Measurements from ENCODE around the gene ARHGAP6.
"Not testable (repeated sequence)": the region's sequence is repeated elsewhere in the genome, so short reads cannot be mapped to it uniquely, and the experiment has no call there.

The ARHGAP6 gene

DNA sequence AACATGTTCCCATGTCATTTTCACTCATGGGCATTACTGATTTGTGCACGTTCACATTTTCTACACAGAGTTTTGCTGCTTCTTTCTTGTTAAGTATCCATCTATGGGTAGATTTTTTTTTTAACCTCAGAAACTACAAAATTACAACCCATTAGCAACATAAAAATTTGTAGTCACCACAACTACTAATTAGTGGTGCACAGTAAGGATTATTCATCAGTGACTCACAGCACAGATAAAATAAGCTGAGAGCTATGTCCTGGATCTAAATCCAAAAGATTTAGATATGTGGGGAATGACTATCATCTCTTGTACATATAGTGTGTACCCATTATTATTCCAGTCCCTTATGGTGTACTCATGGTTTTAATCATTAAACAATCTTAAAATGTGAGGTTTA is 392.2 kb downstream of the ARHGAP6 start:
- DNase-seq, result no peak

- no peak for DNase-seq
Measured at GRCh38 chrX:11272863-11273262, 392.9 kb downstream of the ARHGAP6 start.

GRCh38 chrX:11272290-11272689 is 393.4 kb downstream of the ARHGAP6 start:
- no peak for DNase-seq

- no peak for DNase-seq
Measured at GRCh38 chrX:11269996-11270395, 395.7 kb downstream of the ARHGAP6 start.

DNA sequence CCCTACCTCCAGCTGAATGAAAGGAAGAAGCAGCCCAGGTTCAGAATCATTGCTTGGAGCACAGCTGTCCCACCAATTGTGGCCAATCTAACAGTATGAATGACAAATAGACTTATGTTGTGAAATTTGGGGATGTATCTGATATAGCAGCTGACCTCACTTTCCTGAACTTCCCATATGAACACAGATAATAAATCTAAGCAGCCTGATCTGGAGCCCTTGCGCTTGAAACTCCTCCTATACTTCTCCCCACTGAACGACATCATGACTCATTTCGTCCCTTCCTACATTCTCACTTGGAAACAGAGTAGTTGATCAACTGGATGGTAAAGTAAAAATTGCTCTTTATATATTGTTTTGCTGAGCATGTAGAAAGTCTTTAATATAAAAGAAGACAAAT is 396.7 kb downstream of the ARHGAP6 start:
- no peak for DNase-seq

GRCh38 chrX:11267425-11267824 is 398.3 kb downstream of the ARHGAP6 start:
- no peak for DNase-seq

GRCh38 chrX:11266573-11267003 is 399.1 kb downstream of the ARHGAP6 start:
- DNase-seq, result no peak

DNA sequence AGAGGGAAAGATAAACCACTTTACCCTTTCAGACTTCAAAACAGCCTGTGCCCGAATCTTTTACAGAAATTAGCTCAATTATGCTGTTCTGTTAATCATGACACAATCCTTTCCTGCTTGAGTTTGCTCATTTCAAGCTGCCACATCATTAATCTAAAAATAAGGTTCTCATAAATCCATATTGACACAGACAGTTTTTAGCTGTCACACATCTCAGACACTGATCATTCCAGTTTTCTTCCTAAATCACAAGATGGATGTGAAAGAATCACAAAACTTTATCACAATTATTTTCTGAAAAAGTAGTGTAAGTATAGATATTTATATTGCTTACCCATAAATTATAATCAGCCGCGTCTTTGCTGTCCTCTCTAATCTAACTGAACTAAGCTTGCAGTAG is 400.4 kb downstream of the ARHGAP6 start:
- no peak for DNase-seq

GRCh38 chrX:11264925-11265324 is 400.8 kb downstream of the ARHGAP6 start:
- DNase-seq, result no peak

DNA sequence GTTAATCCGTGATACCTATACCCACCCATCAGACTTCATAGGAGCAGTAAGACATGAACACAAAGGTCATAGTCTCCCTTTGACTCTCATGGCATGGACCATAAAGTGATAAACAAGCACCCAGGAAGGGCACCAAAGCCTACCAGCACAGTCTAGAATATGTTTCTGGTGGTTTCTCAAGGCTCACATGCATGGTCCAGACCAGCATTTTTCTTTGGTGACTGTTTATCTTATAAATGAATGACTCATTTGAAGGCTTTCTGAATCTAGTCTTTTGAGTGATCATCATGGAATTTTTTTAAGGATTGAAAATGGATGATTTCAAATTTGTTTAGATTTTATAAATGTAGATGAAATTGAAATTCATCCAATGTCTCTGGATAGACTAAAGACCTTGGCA is 404.5 kb downstream of the ARHGAP6 start:
- no peak for DNase-seq

GRCh38 chrX:11259437-11259836 is 406.3 kb downstream of the ARHGAP6 start:
- DNase-seq, result no peak

DNA sequence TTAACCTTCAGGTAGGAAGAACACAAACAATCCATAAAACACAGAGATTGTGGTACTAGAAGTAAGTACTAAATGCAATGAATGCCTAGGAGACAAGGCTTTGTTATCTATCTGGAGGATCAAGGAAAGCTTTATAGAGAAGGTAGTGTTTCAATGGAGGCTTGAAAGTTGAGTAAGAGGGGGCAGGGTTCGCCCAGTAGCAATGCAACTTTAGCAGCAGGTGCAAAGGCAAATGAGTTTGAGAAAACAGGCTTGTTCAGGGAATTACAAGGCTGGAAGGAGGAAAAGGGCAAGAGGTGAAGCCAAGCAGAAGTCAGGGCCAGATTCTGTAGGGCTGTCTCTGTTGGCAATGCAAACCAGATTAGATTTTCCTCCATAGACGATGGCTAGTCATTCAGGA is 408.0 kb downstream of the ARHGAP6 start:
- no peak for DNase-seq

- DNase-seq, result no peak
Measured at GRCh38 chrX:11257290-11257689, 408.4 kb downstream of the ARHGAP6 start.

- no peak for DNase-seq
Measured at GRCh38 chrX:11254417-11255109, 411.2 kb downstream of the ARHGAP6 start.

GRCh38 chrX:11244636-11245035 is 421.1 kb downstream of the ARHGAP6 start:
- no peak for DNase-seq

- no peak for DNase-seq
Measured at GRCh38 chrX:11242704-11243103, 423.0 kb downstream of the ARHGAP6 start.

DNA sequence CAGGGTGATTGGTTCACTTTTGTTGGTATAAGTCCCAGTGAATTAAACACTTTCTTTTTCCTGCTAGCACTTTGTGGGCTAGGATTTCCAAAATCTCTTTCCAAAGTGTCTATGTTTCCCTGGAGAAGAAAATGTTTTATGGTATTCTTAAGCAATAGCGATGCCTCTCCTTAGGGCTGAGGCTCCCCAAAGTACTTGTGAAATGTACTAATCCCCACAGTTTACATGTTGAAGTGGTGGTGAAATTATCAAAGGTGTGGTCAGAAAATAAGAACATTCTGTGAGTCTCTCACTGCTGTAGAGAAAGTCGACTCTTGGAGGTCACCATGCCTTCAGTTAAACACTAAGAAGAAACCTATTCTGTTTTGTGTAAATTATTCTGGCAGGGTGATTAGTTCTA is 424.0 kb downstream of the ARHGAP6 start:
- no peak for DNase-seq

- no peak for DNase-seq
Measured at GRCh38 chrX:11239230-11239629, 426.5 kb downstream of the ARHGAP6 start.

DNA sequence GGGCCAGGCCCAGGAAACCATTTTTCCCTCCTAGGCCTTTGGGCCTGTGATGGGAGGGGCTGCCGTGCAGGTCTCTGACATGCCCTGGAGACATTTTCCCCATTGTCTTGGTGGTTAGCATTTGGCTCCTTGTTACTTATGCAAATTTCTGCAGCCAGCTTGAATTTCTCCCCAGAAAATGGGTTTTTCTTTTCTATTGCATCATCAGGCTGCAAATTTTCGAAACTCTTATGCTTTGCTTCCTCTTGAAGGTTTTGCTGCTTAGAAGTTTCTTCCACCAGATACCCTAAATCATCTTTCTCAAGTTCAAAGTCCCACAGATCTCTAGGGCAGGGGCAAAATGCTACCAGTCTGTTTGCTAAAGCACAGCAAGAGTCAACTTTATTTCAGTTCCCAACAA is 430.3 kb downstream of the ARHGAP6 start:
- not testable (repeated sequence) for DNase-seq

GRCh38 chrX:11215191-11215921 is 450.4 kb downstream of the ARHGAP6 start:
- DNase-seq, result no peak

DNA sequence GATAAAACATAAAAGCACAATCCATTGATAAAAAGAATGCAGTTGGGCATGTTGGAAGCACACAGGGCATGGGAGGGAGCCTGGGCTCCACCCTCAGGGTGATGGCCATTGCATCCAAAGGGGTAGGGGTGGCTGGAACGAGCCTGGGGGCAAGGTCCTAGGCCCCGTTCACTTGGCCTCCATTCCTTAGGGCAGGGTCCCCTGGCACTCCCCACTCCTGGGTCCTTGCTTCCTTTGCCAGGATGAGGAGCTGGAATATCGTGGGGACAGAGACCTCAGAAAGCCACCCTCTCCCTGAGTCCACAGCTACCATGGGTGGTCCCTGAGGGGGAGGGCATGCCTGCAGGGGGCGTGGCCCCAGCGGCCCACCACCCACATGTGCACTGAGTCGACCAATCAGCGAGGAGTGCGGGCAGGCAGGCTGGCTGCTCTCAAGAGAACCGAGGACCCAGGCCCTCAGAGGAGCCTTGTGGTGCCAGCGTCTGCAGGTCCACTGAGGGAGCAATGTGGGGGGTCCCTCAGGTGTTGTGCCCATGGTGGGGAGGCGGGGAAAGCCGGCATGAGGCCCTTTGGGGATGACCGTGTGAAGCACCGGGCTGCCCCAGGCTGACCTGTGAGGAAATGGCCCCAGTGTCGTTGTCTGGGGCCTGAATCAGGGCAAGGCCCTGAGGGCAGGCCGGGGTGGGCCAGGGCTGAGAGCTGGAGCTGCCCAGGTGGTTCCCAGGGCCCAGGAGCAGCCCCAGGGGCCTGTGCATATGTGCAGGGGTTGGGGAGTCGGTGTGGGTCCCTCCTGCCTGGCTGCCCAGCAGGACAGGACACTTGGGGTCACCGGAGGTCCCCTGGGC is 451.2 kb downstream of the ARHGAP6 start:
- no peak for DNase-seq

DNA sequence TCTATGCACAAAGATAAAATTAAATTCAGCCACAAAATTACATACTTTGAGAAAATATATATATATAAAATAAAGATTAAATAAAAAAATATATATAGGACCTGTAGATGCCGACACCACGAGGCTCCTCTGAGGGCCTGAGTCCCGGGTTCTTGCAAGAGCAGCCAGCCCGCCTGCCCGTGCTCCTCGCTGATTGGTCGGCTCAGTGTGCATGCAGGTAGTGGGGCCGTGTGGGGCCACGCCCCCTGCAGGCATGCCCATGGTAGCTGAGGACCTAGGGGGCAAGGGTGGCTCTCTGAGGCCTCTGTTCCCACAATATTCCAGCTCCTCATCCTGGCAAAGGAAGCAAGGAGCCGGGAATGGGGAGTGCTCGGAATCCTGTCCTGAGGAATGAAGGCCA is 453.0 kb downstream of the ARHGAP6 start:
- DNase-seq, result no peak

- DNase-seq, result no peak
Measured at GRCh38 chrX:11210415-11210801, 455.3 kb downstream of the ARHGAP6 start.
